Large intestine (tissue), 3 donors: ENCODE measurements around the gene NFRKB. TPM values are rescaled to one million over a fixed set of nuclear protein-coding genes. Genes with fewer than 3 reads are reported as not detected.

Experiments
- DNase-seq, 2 donors: peaks; one replicate each; pipeline versions ENCODE4 v3.0.0 to v3.0.0-alpha.2; 2013
- H3K27ac ChIP-seq: one replicate; pipeline ENCODE4 v1.5.1; 2013; ENCODE audit warnings: low read length
- H3K27me3 ChIP-seq: 2 replicates; pipeline ENCODE4 v1.6.1; 2013; ENCODE audit warnings: low read length; ENCODE audit not compliant: control insufficient read depth, insufficient read depth
- H3K36me3 ChIP-seq: 2 replicates; pipeline ENCODE4 v1.6.1; 2013; ENCODE audit warnings: low read length; ENCODE audit not compliant: control insufficient read depth, insufficient read depth
- H3K4me1 ChIP-seq: one replicate; pipeline ENCODE4 v1.6.1; 2013; ENCODE audit warnings: low read length; ENCODE audit not compliant: control insufficient read depth, insufficient read depth
- H3K4me3 ChIP-seq: one replicate; pipeline ENCODE4 v1.5.1; 2013; ENCODE audit warnings: low read length
- H3K9me3 ChIP-seq: one replicate; pipeline ENCODE4 v1.6.1; 2013; ENCODE audit warnings: mild to moderate bottlenecking, low read depth, low read length, moderate library complexity; ENCODE audit not compliant: control insufficient read depth
- WGBS: methylation state at CpG from one replicate; pipeline ENCODE4 v1.1.5; 2013; ENCODE audit warnings: low lambda C conversion rate; ENCODE audit not compliant: insufficient coverage; 5-methylcytosine and 5-hydroxymethylcytosine counted together
- polyA plus RNA-seq: library from polyadenylated mRNA; unstranded; fragments of 120-200 nt; gene quantifications from one replicate; pipeline ENCODE4 v1.2.1, GENCODE V29; 2013

Gene NFRKB
- polyA plus RNA-seq, 1 donor, result 32.8 TPM

- H3K4me3 ChIP-seq, result no peak overlapping the region
- H3K4me1 ChIP-seq, result no peaks in the 10 kb centered on the region
- H3K27ac ChIP-seq, result no peak overlapping the region
- no peaks in the 10 kb centered on the region for H3K9me3 ChIP-seq
- no peaks in the 10 kb centered on the region for H3K27me3 ChIP-seq
- peaks cover 24% of the 10 kb centered on the region for H3K36me3 ChIP-seq
- 95% methylated on average over 2 of the region's 7 CpGs for WGBS
- DNase-seq, result no peak
These were observed 37.1 kb upstream of the NFRKB start for GRCh38 chr11:129932381-129933067.

DNA sequence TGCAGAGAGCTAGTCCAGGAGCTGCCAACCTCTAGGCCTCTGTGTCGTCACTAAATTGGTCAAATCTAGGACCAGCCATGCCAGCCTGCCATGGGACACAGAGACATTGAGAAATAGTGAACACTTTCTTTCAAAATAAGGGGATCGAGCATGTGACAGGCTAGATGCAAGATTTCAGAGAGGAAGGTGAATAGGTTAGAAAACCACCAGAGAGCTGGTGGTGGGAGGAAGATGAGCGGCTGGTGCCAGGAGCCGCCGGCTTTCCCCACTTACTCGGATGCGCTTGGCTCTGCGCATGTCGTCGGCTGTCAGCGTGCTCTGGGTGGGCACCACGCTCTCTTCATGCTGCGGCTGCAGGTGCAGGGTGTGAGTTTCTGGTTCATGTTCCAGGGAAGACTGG lies 35.4 kb upstream of the NFRKB start:
- H3K4me1 ChIP-seq, result no peaks in the 10 kb centered on the region
- H3K4me3 ChIP-seq, result no peak overlapping the region
- no peaks in the 10 kb centered on the region for H3K27me3 ChIP-seq
- no CpG with 5 or more reads among the region's 13 CpGs for WGBS
- H3K36me3 ChIP-seq, result peaks cover 19% of the 10 kb centered on the region
- H3K9me3 ChIP-seq, result no peaks in the 10 kb centered on the region
- H3K27ac ChIP-seq, result no peak overlapping the region
- DNase-seq, result no peak

DNA sequence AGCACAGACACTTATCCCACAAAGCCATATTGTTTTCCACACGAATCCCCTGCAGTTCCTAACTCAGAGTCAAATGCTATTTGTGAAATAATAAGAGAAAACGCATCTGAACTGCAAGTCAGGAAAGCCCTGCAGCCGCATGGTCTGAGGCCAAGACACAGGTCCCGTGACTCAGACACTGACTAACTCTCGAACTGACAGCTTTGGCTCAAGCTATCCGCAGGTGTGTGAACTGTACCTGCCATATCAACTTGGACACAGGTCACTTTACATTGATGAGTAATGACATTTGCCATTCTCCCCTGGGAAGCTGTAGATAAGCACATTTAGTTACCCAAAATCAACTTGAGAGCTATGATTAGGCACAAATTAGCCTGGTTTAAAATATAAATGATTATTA lies 34.9 kb upstream of the NFRKB start:
- no CpG with 5 or more reads among the region's 6 CpGs for WGBS
- Histone ChIP-seq H3K4me3 (no peak overlapping the region), H3K9me3 (no peaks in the 10 kb centered on the region), H3K27ac (no peak overlapping the region), H3K27me3 (no peaks in the 10 kb centered on the region), H3K4me1 (no peaks in the 10 kb centered on the region), H3K36me3 (peaks cover 18% of the 10 kb centered on the region)
- no peak for DNase-seq

DNA sequence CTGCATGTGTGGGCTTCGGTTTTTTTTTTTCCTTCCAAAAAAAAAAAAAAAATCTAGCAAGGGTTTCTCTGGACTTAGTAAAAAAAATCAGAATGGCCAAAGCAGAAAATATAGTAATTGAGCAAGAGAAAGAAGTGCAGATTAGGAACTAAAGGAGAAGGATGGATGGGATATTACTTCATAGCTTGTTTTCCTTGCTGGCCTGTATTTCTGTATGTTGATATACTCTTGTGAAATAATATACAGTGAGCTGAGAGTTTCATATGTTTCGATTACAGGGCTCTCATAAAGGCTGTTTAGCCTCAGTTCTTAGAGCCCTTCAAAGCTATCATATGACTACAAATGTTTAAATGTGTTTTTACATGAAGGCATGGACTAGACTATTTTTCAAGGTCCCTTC lies 34.3 kb upstream of the NFRKB start:
- Histone ChIP-seq H3K4me1 (no peaks in the 10 kb centered on the region), H3K27me3 (no peaks in the 10 kb centered on the region), H3K4me3 (no peak overlapping the region), H3K36me3 (peaks cover 19% of the 10 kb centered on the region), H3K27ac (no peak overlapping the region), H3K9me3 (no peaks in the 10 kb centered on the region)
- 80% methylated on average over 2 of the region's 2 CpGs for WGBS
- no peak for DNase-seq

- Histone ChIP-seq H3K27me3 (no peaks in the 10 kb centered on the region), H3K4me3 (no peak overlapping the region), H3K27ac (no peak overlapping the region), H3K36me3 (peaks cover 21% of the 10 kb centered on the region), H3K9me3 (no peaks in the 10 kb centered on the region), H3K4me1 (no peaks in the 10 kb centered on the region)
- DNase-seq, result no peak
- no CpG with 5 or more reads among the region's 3 CpGs for WGBS
These were observed 33.7 kb upstream of the NFRKB start for GRCh38 chr11:129928923-129929692.

DNA sequence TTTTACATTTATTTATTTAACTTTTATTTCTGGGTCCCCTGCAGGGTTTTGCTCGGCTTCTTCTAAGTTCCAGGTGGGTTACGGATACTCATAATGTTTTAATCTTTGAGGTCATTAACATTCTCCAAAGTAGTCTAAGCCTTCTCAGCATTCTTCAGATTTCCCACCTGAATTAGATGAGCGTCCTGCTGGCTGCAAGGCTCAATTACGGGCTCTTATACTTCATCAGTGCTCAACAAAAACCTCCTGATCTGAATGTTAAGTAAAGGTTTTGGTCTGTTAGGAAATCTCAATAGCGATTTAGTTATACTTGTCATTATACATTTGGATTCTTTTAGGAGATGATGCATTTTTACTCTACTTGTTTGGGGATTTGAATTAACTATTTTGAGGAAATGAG lies 27.3 kb upstream of the NFRKB start:
- no peak overlapping the region for H3K27ac ChIP-seq
- no peak for DNase-seq
- H3K4me3 ChIP-seq, result no peak overlapping the region
- H3K4me1 ChIP-seq, result no peaks in the 10 kb centered on the region
- WGBS, result 100% methylated on average over 1 of the region's 5 CpGs
- H3K27me3 ChIP-seq, result no peaks in the 10 kb centered on the region
- H3K36me3 ChIP-seq, result peaks cover 23% of the 10 kb centered on the region
- no peaks in the 10 kb centered on the region for H3K9me3 ChIP-seq

DNA sequence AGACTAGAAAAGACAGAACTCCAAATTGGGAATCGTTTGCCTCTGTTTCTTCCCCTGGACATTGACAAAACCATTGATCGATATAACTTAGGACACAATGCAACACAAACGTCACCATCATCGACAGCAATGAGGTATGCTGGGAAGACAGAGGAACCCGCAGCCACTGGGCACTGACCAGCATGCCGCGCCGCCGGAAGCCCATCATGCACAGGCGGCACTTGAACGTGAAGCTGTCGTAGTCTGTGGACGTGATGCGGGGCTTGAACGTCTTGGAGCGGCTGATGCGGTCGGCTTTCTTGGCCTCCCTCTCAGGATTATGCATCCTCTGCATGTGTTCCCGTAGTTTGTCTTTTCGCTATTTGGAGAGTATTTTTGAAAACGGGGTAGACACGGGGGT lies 23.0 kb upstream of the NFRKB start:
- no peak for DNase-seq
- Histone ChIP-seq H3K9me3 (no peaks in the 10 kb centered on the region), H3K27me3 (no peaks in the 10 kb centered on the region), H3K27ac (no peak overlapping the region), H3K4me1 (no peaks in the 10 kb centered on the region), H3K4me3 (no peak overlapping the region), H3K36me3 (peaks cover 42% of the 10 kb centered on the region)
- WGBS, result 79% methylated on average over 2 of the region's 22 CpGs

DNA sequence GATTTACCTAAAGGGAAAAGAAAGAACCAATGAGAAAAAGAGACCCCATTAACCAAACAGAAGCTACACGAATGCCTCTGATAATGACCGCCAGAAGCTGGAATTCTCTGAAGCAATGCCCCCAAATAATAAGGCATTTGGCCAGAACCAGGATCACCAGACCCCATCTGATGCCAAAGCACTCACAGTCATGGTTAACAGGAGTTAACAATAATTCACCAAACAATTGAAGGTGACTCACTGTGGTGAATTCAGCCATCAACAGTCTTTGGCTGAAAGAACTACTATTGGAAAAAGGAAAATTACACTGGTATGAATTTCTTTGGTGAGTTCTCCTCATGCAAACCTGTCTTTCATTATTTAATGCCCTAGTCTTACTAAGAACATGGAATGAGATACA lies 21.9 kb upstream of the NFRKB start:
- Histone ChIP-seq H3K4me1 (no peaks in the 10 kb centered on the region), H3K27me3 (no peaks in the 10 kb centered on the region), H3K27ac (no peak overlapping the region), H3K4me3 (no peak overlapping the region), H3K36me3 (peaks cover 36% of the 10 kb centered on the region), H3K9me3 (no peaks in the 10 kb centered on the region)
- no peak for DNase-seq
- WGBS, result 100% methylated on average over 2 of the region's 2 CpGs

- Histone ChIP-seq H3K36me3 (peaks cover 49% of the 10 kb centered on the region), H3K4me1 (no peaks in the 10 kb centered on the region), H3K27ac (no peak overlapping the region), H3K4me3 (no peak overlapping the region), H3K27me3 (no peaks in the 10 kb centered on the region), H3K9me3 (no peaks in the 10 kb centered on the region)
- WGBS, result no CpG with 5 or more reads among the region's 3 CpGs
- peak in 1 of 2 donors; percentile 13 for DNase-seq
These were observed 15.9 kb upstream of the NFRKB start for GRCh38 chr11:129911298-129911697.

- Histone ChIP-seq H3K27me3 (no peaks in the 10 kb centered on the region), H3K4me1 (no peaks in the 10 kb centered on the region), H3K9me3 (no peaks in the 10 kb centered on the region), H3K4me3 (no peak overlapping the region), H3K27ac (no peak overlapping the region), H3K36me3 (peaks cover 47% of the 10 kb centered on the region)
- no peak for DNase-seq
- WGBS, result no CpG with 5 or more reads among the region's 7 CpGs
These were observed 15.0 kb upstream of the NFRKB start for GRCh38 chr11:129910360-129910759.

- H3K36me3 ChIP-seq, result peaks cover 47% of the 10 kb centered on the region
These were observed 10.0 kb upstream of the NFRKB start for GRCh38 chr11:129905402-129905801.

More at GRCh38 chr11:129905402-129905801, 10.0 kb upstream of the NFRKB start:
- Histone ChIP-seq H3K4me1 (no peaks in the 10 kb centered on the region), H3K27me3 (no peaks in the 10 kb centered on the region), H3K4me3 (no peak overlapping the region), H3K27ac (no peak overlapping the region), H3K9me3 (no peaks in the 10 kb centered on the region)
- no CpG with 5 or more reads among the region's 8 CpGs for WGBS
- DNase-seq, result no peak
